ENCODE data around the gene SEPTIN6.

DNA sequence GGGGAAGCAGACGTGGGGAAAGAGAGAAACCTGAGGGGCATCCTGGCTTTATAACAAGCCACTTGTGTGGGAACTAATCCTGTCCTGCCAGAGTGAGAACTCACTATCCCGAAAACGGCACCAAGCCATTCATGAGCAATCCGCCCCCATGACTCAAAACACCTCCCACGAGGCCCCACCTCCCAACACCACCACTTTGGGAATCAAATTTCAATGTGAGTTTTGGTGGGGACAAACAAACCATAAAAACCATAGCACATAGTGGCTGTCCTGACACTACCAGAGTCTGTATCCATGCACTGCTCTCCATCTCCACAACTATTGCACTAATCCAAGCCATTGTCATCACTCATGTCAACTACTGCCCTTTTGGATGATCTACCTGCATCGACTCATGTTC lies 28.5 kb upstream of the SEPTIN6 start:
- TF ChIP-seq, protein P1, sequence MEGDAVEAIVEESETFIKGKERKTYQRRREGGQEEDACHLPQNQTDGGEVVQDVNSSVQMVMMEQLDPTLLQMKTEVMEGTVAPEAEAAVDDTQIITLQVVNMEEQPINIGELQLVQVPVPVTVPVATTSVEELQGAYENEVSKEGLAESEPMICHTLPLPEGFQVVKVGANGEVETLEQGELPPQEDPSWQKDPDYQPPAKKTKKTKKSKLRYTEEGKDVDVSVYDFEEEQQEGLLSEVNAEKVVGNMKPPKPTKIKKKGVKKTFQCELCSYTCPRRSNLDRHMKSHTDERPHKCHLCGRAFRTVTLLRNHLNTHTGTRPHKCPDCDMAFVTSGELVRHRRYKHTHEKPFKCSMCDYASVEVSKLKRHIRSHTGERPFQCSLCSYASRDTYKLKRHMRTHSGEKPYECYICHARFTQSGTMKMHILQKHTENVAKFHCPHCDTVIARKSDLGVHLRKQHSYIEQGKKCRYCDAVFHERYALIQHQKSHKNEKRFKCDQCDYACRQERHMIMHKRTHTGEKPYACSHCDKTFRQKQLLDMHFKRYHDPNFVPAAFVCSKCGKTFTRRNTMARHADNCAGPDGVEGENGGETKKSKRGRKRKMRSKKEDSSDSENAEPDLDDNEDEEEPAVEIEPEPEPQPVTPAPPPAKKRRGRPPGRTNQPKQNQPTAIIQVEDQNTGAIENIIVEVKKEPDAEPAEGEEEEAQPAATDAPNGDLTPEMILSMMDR (conservative IDR thresholded peaks at IDR 0.05; ENCODE audit: low read depth, low read length), result no peak
- TF ChIP-seq EZH2 (IDR thresholded peaks at IDR 0.05; ENCODE audit: low read length, unreplicated experiment), result no peak
- TF ChIP-seq EZH2phosphoT487 (IDR thresholded peaks at IDR 0.05; ENCODE audit: borderline replicate concordance, low read length), result no peak

Data from PC-3 (cell line).